HG03432 (cell line): ENCODE results near the gene NDNF.
A peak's percentile ranks its signal among the peaks of the same experiment; 100 is the strongest.

Experiments used
- ATAC-seq: cut with Tn5 transposase; IDR thresholded peaks from one replicate; pipeline ENCODE4 v1.9.1; 2021; ENCODE audit warnings: mild to moderate bottlenecking, moderate library complexity; ENCODE audit not compliant: unreplicated experiment

The NDNF gene

GRCh38 chr4:121070696-121071639 is 1.4 kb downstream of the NDNF start:
- ATAC-seq, result no peak

GRCh38 chr4:121070274-121070673 is 2.1 kb downstream of the NDNF start:
- ATAC-seq, result no peak

GRCh38 chr4:121069430-121069829 is 2.9 kb downstream of the NDNF start:
- ATAC-seq, result no peak

GRCh38 chr4:121064482-121064881 is 7.9 kb downstream of the NDNF start:
- ATAC-seq, result no peak

GRCh38 chr4:121062521-121062920 is 9.8 kb downstream of the NDNF start:
- no peak for ATAC-seq

GRCh38 chr4:121061861-121062260 is 10.5 kb downstream of the NDNF start:
- ATAC-seq, result no peak

GRCh38 chr4:121061215-121061614 is 11.1 kb downstream of the NDNF start:
- ATAC-seq, result no peak

GRCh38 chr4:121057466-121057922 is 14.8 kb downstream of the NDNF start:
- ATAC-seq, result no peak

- ATAC-seq, result no peak
Observed at GRCh38 chr4:121056066-121056465, 16.3 kb downstream of the NDNF start.

- ATAC-seq, result no peak
Observed at GRCh38 chr4:121054373-121054772, 18.0 kb downstream of the NDNF start.

- ATAC-seq, result peak; percentile 66
Observed at GRCh38 chr4:121053601-121054143, 18.7 kb downstream of the NDNF start.

- ATAC-seq, result no peak
Observed at GRCh38 chr4:121050300-121050699, 22.0 kb downstream of the NDNF start.

- ATAC-seq, result no peak
Observed at GRCh38 chr4:121049072-121049599, 23.2 kb downstream of the NDNF start.

- no peak for ATAC-seq
Observed at GRCh38 chr4:121048165-121048564, 24.2 kb downstream of the NDNF start.

- peak; percentile 100 for ATAC-seq
Observed at GRCh38 chr4:121041307-121042090, 30.8 kb downstream of the NDNF start.

GRCh38 chr4:121034017-121034416 is 38.3 kb downstream of the NDNF start:
- ATAC-seq, result no peak

- no peak for ATAC-seq
Observed at GRCh38 chr4:121030711-121031110, 41.6 kb downstream of the NDNF start.

GRCh38 chr4:121030131-121030530 is 42.2 kb downstream of the NDNF start:
- ATAC-seq, result no peak

- ATAC-seq, result no peak
Observed at GRCh38 chr4:121026034-121026433, 46.3 kb downstream of the NDNF start.

- no peak for ATAC-seq
Observed at GRCh38 chr4:121025540-121025939, 46.8 kb downstream of the NDNF start.

GRCh38 chr4:121018543-121018942 is 53.8 kb downstream of the NDNF start:
- ATAC-seq, result no peak
